ENCODE results near the gene GRID2IP. TPM values are rescaled to one million over a fixed set of nuclear protein-coding genes. Genes with fewer than 3 reads are reported as not detected.
"Not testable (repeated sequence)": the region's sequence is repeated elsewhere in the genome, so short reads cannot be mapped to it uniquely, and the experiment has no call there.

The GRID2IP gene
- under 1 TPM; 0.52 to 0.78 (median 0.64) TPM for polyA plus RNA-seq (ENCODE audit: insufficient read length in 4 of 4)

DNA sequence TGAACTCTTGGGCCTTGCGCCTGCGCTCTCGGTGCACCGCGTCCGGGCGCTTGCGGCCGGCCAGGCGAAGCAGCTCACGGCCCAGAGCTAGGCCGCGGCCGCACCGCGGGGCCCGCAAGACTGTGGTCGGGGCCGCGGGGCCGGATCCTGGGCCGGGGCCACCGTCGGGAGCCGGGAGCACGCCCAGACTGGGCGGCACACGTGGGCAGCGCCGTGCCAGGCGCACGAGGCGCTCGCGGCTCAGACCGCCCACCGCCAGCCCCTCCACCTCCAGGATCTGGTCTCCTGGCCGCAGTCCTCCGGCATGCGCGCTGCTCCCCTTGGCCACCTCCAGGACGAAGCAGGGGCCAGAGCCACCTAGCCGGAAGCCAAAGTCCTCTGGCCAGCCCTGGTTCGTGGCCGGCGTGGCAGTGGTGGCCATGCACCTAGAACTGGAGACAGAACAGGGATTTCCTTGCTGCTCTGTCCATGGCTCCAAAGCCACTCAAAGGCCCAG lies at the start of gene GRID2IP:
Gene GRID2IP (minus strand): TSS at position 446 of the 496 bp plus-strand sequence. CDS start 25 bp downstream, at position 421.
- no peak for DNase-seq (ENCODE audit: low read depth in 4 of 4, low spot score in 3 of 4)

DNA sequence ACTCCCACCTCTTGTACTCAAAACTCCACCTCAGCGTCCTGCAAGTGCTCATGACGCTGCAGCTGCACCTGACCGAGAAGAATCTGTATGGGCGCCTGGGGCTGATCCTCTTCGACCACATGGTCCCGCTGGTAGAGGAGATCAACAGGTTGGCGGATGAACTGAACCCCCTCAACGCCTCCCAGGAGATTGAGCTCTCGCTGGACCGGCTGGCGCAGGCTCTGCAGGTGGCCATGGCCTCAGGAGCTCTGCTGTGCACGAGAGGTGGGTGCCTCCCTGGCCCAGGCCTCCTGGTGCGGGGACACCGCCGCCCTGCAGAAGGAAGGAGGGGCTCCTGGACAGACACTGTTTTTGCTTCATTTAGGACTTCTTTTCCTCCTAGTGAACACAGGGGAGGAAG lies 48.8 kb upstream of the GRID2IP start:
- no peak for DNase-seq (ENCODE audit: low read depth in 4 of 4, low spot score in 3 of 4)

- DNase-seq (ENCODE audit: low read depth in 4 of 4, low spot score in 3 of 4) = no peak
Observed at GRCh38 chr7:6590645-6591110, 39.4 kb upstream of the GRID2IP start.

DNA sequence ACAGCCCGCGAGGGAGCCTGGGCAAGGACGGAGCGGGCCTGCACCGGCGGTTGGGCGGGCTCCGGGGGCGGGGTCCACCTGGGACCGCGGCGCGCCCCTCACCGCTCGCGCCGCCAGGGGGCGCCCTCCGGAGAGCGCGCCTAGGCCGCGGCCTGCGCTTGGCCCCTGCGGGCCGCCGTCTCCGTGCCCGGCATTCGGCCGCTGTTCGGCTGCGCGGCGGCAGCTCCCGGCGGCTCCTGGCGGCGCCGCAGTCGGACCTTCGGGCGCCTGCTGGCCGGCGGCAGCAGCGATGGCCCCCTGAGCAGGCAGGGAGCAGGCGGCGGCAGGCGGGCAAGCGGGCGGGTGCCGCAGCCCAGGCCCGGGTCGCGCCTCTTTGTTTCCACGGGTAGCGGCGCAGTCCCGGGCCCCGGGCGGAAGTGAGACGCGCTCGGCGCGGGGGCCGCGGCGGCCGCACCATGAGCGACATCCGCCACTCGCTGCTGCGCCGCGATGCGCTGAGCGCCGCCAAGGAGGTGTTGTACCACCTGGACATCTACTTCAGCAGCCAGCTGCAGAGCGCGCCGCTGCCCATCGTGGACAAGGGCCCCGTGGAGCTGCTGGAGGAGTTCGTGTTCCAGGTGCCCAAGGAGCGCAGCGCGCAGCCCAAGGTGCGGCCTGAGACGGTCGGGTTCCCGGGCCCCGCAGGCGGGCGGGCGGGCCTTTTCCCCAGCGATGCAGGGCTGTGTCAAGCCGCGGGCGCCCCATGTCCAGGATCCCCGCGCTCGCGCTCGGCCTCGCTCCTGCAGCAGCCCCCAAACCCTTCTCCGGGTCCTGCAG lies 38.8 kb upstream of the GRID2IP start, which contains the start of gene INTS15:
Gene INTS15 (plus strand): TSS at position 193 of the 816 bp plus-strand sequence. CDS start 263 bp downstream, at position 456.
- peak; percentile 74 to 80 (median 76) for DNase-seq (ENCODE audit: low read depth in 4 of 4, low spot score in 3 of 4)

DNA sequence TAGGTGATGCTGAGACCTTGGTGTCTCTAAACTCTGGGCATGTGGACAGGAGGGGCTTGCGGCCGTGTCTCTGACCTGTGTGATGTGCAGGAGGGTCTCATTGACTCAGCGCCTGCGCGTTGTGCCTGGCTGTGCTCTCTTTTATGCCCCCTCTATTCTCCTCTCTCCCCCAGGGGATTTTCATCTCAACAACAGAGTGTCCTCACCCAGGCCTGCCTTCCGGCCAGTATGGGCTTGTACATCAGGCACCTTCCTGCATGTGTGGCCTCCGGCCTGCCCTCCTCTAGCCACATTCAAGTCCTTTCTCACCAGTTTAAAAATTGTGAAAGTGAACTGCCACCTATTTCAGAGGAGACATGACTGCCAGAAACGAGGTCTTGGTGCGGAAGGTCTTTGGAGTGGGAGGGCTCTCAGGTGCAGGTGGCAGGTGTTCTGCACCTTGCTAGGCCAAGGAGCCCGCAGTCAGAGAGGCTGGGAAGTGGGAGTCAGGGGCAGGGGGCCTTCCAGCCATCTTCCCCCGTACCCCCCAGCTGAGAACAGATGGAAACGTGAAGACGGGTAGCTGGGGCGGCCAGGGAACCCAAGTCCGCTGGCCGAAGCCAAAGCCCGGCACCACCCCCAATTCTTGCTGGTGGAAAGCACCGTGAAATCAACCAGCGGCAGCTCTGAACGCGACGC lies 38.0 kb upstream of the GRID2IP start:
- DNase-seq (ENCODE audit: low read depth in 4 of 4, low spot score in 3 of 4) = no peak

DNA sequence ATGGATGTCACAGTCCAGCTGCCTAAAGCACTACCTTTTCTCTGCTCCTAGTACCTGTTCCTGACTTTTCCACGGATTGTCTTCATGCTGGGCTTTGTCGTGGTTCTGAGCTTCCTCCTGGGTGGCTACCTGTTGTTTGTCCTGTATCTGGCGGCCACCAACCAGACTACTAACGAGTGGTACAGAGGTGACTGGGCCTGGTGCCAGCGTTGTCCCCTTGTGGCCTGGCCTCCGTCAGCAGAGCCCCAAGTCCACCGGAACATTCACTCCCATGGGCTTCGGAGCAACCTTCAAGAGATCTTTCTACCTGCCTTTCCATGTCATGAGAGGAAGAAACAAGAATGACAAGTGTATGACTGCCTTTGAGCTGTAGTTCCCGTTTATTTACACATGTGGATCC lies 37.3 kb upstream of the GRID2IP start:
- DNase-seq (ENCODE audit: low read depth in 4 of 4, low spot score in 3 of 4) = no peak

- not testable (repeated sequence) for DNase-seq (ENCODE audit: low read depth in 4 of 4, low spot score in 3 of 4)
Observed at GRCh38 chr7:6585746-6586432, 34.6 kb upstream of the GRID2IP start.

DNA sequence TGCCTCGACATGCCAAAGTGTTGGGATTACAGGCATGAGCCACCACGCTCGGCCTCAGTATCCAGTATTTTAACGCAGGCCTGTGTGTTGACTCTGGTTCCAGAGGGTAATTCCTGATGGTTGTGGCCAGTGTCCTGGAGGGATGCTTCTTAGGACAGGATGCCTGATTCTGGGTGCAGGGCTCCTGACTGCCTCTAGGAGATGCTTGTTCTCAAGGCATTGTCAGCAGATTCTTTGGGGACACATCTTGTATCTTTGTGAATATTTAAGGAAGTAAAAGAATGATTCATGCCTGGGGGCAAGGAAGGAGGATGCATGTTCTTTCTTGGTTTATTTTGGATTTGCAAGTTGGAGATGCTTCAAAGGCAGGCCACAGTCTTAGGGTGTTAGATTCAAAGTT lies 28.2 kb upstream of the GRID2IP start:
- no peak for DNase-seq (ENCODE audit: low read depth in 4 of 4, low spot score in 3 of 4)

DNA sequence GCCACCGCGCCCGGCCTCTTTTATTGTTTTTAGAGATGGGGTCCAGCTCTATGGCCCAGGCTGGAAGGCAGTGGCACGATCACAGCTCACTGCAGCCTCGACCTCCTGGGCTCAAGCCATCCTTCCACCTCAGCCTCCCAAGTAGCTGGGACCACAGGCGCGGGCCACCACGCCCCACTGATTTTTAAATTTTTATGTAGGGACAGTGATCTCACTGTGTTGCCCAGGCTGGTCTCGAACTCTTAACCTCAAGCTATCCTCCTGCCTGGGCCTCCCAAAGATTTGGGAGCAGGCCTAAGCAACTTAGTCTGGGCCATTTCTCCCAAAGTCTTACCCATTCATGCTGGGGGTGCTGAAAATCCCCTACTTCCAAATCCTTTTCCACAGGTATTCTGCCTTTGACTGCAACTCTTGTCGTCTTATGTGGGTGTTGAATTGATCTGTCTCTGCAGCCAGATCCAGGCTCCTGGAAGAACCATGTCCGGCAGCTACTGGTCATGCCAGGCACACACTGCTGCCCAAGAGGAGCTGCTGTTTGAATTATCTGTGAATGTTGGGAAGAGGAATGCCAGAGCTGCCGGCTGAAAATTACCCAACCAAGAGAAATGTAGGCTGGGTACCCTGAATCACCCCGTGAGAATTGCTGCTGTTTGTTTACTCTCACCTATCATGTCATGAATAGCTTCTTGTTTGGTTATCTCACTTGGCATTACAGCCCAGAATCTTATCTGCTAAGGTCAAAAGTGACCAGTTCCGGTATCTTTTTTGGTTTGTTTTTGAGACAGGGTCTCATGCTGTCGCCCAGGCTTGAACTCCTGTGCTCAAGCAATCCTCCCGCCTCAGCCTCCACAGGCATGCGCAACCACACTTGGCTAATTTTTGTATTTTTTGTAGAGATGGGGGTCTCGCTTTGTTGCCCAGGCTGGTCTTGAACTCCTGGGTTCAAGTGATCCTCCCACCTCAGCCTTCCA lies 27.1 kb upstream of the GRID2IP start:
- no peak for DNase-seq (ENCODE audit: low read depth in 4 of 4, low spot score in 3 of 4)

- peak; percentile 74 to 84 (median 81) for DNase-seq (ENCODE audit: low read depth in 4 of 4, low spot score in 3 of 4)
Observed at GRCh38 chr7:6577369-6578113, 26.3 kb upstream of the GRID2IP start, which contains the start of gene ZDHHC4. TSS of gene ZDHHC4 (plus strand) at chr7:6577454. CDS start at chr7:6580562, 3,108 bp downstream.

GRCh38 chr7:6576867-6577368 lies 25.7 kb upstream of the GRID2IP start:
- DNase-seq (ENCODE audit: low read depth in 4 of 4, low spot score in 3 of 4) = not testable (repeated sequence)

- DNase-seq (ENCODE audit: low read depth in 4 of 4, low spot score in 3 of 4) = no peak
Observed at GRCh38 chr7:6576024-6576866, 25.0 kb upstream of the GRID2IP start.

DNA sequence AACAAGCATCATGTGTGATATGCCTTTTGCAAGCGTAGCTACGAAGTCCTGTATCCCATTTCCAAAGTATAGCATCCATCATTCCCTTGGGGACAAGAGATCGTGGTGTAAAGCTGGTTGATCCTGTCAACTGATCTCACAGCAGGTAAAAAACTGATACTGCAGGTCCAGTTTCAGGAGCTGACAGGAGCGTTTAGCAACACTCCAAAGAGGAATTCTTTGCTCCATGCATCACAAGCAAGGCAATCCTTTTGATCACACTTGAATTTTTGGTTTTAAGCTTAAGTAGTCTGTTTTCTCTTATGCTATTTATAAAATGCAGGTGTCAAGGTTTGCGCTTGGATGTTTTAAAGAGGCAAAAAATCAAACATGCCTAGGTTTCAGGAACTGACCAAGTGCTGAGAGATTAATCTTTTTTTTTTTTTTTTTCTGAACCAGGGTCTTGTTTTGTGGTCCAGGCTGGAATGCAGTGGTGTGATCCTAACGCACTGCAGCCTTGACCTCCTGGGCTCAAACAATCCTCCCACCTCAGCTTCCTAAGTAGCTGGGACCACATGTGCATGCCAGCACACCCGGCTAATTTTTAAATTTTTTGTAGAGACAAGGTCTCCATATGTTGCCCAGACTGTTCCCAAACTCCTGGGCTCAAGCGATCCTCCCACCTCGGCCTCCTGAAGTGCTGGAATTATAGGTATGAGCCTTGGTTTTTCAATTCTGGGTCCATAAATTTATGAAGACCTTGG lies 24.2 kb upstream of the GRID2IP start:
- DNase-seq (ENCODE audit: low read depth in 4 of 4, low spot score in 3 of 4) = no peak

DNA sequence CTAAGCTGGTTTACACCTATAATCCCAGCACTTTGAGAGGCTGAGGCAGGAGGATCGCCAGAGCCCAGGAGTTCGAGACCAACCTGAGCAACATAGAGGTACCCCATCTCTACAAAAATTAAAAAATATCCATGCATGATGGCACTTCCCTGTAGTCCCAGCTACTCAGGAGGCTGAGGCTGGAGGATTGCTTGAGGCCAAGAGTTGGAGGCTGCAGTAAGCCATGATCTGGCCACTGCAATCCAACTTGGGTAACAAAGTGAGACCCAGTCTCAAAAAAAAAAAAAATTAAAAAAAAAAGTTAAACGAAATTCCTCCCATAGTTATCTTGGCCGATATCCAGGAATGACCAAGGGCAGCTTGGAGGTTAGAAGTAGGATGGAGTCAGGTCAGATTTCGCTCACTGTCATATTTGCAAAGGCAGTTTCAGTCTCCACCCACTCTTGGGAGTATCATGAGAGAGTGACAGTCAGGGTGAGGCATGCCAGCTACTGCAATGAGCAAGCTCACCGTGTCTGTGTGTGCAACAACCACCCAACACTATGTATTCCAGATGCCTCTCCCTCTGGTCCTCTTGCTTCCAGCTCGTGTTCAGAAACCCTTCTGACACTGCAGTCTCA lies 20.0 kb upstream of the GRID2IP start:
- DNase-seq (ENCODE audit: low read depth in 4 of 4, low spot score in 3 of 4) = no peak

GRCh38 chr7:6567886-6568285 lies 16.6 kb upstream of the GRID2IP start:
- no peak for DNase-seq (ENCODE audit: low read depth in 4 of 4, low spot score in 3 of 4)

GRCh38 chr7:6565655-6566054 lies 14.4 kb upstream of the GRID2IP start:
- no peak for DNase-seq (ENCODE audit: low read depth in 4 of 4, low spot score in 3 of 4)
